SK-N-SH (cell line): ENCODE data around the gene EEA1. TPM values are rescaled to one million over a fixed set of nuclear protein-coding genes. Genes with fewer than 3 reads are reported as not detected.
A peak's percentile ranks its signal among the peaks of the same experiment; 100 is the strongest.

ENCODE experiments used
- EZH2phosphoT487 ChIP-seq: fragments of 200-600 bp; sonication (generic); IDR thresholded peaks from 2 replicates; pipeline ENCODE4 v1.6.1; 2017; ENCODE audit warnings: low read depth, mixed run types, mild to moderate bottlenecking, antibody characterized with exemption, moderate library complexity, borderline replicate concordance
- FOXM1 ChIP-seq: IDR thresholded peaks from 2 replicates; pipeline ENCODE4 v1.4.0; 2012; ENCODE audit warnings: low read depth, mild to moderate bottlenecking
- GATA2 ChIP-seq: sonication (generic); formaldehyde crosslinking; IDR thresholded peaks from 2 replicates; pipeline ENCODE4 v1.5.0; 2020; ENCODE audit warnings: mild to moderate bottlenecking, missing genetic modification reagents
- JUND ChIP-seq: IDR thresholded peaks from 2 replicates; pipeline ENCODE4 v1.4.0; 2012
- POLR2AphosphoS5 ChIP-seq: IDR thresholded peaks from 2 replicates; pipeline ENCODE4 v1.6.1; 2012; ENCODE audit warnings: low read depth, low read length
- RCOR1 ChIP-seq: fragments of 150-350 bp; IDR thresholded peaks from 2 replicates; pipeline ENCODE4 v1.6.1; 2017; ENCODE audit warnings: antibody characterized with exemption, low read length
- RFX5 ChIP-seq: IDR thresholded peaks from 2 replicates; pipeline ENCODE4 v1.6.1; 2012; ENCODE audit warnings: mild to moderate bottlenecking, improper control_type of control experiment, low read length
- YY1 ChIP-seq: IDR thresholded peaks from 2 replicates; pipeline ENCODE4 v1.4.0; 2012; ENCODE audit warnings: low read depth, mild to moderate bottlenecking
- polyA plus RNA-seq, 3 experiments: library from polyadenylated mRNA; depleted of rRNA; stranded (reverse); fragments of >200 nt; gene quantifications; 2 replicates each; pipeline ENCODE4 v1.2.3, GENCODE V29; 2012
- TF ChIP-seq, protein P1 (sequence below): fragments of 150-350 bp; IDR thresholded peaks from 2 replicates; pipeline ENCODE4 v1.6.1; 2016; ENCODE audit warnings: mild to moderate bottlenecking, low read depth, low read length
- TF ChIP-seq, protein P2 (sequence below): IDR thresholded peaks from 2 replicates; pipeline ENCODE4; 2012
- TF ChIP-seq, protein P3 (sequence below): fragments of 200-600 bp; sonication (generic); IDR thresholded peaks from 2 replicates; pipeline ENCODE4 v1.6.1; 2017; ENCODE audit warnings: antibody characterized with exemption, mild to moderate bottlenecking, moderate library complexity
- TF ChIP-seq, protein P4 (sequence below): IDR thresholded peaks from 2 replicates; pipeline ENCODE4 v1.6.1; 2012; ENCODE audit warnings: mild to moderate bottlenecking, low read depth, low read length, moderate library complexity
- TF ChIP-seq, protein P5 (sequence below): IDR thresholded peaks from 2 replicates; pipeline ENCODE4 v1.4.0; 2012; ENCODE audit warnings: low read depth, borderline replicate concordance
- TF ChIP-seq, protein P6 (sequence below): IDR thresholded peaks from 2 replicates; pipeline ENCODE4 v1.4.0; 2012; ENCODE audit warnings: low read depth

EEA1 gene
- polyA plus RNA-seq, 1 of the 3 experiments (the other 2 are of a cell fraction), result 1.5 TPM

DNA sequence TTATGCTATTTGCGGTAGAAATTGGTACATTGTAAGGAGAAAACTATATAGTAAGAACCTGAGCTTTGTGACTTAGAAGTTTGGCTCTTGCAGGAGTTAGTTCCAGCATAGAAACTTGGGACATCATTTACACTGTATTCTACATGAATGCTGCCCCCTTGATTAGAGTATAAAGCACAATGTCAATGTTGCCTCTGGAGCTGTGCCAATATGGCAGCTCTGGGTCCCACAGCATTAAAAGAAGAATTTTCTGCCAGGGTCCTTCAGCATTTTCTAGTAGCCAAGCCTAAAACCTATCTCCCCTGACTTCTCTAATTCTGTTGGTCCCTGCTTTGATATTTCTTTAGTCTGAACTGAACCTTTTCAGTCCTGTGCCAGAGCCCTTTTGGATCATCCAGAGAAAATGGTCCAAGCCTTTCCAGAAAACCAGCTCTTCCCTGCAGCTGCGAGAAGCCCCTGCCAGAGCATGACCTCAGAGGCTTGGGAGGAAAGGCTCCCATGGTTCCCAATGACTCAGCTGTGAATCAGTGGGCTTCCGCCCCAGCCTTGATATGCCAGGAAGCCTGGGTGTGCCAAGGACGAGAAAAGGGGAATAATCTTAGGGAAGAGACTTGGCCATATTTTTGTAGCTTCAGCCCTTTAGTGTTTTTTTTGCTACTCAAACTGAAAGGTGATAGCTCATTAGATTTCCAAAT, 183.1 kb downstream of the EEA1 start (continued):
- TF ChIP-seq, protein P1, sequence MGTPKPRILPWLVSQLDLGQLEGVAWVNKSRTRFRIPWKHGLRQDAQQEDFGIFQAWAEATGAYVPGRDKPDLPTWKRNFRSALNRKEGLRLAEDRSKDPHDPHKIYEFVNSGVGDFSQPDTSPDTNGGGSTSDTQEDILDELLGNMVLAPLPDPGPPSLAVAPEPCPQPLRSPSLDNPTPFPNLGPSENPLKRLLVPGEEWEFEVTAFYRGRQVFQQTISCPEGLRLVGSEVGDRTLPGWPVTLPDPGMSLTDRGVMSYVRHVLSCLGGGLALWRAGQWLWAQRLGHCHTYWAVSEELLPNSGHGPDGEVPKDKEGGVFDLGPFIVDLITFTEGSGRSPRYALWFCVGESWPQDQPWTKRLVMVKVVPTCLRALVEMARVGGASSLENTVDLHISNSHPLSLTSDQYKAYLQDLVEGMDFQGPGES, result no peak
- no peak for TF ChIP-seq EZH2phosphoT487
- TF ChIP-seq JUND, result peak; percentile 87
- no peak for TF ChIP-seq FOXM1
- TF ChIP-seq, protein P2, sequence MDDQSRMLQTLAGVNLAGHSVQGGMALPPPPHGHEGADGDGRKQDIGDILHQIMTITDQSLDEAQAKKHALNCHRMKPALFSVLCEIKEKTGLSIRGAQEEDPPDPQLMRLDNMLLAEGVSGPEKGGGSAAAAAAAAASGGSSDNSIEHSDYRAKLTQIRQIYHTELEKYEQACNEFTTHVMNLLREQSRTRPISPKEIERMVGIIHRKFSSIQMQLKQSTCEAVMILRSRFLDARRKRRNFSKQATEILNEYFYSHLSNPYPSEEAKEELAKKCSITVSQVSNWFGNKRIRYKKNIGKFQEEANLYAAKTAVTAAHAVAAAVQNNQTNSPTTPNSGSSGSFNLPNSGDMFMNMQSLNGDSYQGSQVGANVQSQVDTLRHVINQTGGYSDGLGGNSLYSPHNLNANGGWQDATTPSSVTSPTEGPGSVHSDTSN, result peak; percentile 60
- peak; percentile 30; the same call in 1 of the 2 replicates for TF ChIP-seq YY1
- TF ChIP-seq, protein P3, sequence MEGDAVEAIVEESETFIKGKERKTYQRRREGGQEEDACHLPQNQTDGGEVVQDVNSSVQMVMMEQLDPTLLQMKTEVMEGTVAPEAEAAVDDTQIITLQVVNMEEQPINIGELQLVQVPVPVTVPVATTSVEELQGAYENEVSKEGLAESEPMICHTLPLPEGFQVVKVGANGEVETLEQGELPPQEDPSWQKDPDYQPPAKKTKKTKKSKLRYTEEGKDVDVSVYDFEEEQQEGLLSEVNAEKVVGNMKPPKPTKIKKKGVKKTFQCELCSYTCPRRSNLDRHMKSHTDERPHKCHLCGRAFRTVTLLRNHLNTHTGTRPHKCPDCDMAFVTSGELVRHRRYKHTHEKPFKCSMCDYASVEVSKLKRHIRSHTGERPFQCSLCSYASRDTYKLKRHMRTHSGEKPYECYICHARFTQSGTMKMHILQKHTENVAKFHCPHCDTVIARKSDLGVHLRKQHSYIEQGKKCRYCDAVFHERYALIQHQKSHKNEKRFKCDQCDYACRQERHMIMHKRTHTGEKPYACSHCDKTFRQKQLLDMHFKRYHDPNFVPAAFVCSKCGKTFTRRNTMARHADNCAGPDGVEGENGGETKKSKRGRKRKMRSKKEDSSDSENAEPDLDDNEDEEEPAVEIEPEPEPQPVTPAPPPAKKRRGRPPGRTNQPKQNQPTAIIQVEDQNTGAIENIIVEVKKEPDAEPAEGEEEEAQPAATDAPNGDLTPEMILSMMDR, result no peak; the same call in 1 of the 2 replicates
- TF ChIP-seq RFX5, result no peak
- TF ChIP-seq, protein P4, sequence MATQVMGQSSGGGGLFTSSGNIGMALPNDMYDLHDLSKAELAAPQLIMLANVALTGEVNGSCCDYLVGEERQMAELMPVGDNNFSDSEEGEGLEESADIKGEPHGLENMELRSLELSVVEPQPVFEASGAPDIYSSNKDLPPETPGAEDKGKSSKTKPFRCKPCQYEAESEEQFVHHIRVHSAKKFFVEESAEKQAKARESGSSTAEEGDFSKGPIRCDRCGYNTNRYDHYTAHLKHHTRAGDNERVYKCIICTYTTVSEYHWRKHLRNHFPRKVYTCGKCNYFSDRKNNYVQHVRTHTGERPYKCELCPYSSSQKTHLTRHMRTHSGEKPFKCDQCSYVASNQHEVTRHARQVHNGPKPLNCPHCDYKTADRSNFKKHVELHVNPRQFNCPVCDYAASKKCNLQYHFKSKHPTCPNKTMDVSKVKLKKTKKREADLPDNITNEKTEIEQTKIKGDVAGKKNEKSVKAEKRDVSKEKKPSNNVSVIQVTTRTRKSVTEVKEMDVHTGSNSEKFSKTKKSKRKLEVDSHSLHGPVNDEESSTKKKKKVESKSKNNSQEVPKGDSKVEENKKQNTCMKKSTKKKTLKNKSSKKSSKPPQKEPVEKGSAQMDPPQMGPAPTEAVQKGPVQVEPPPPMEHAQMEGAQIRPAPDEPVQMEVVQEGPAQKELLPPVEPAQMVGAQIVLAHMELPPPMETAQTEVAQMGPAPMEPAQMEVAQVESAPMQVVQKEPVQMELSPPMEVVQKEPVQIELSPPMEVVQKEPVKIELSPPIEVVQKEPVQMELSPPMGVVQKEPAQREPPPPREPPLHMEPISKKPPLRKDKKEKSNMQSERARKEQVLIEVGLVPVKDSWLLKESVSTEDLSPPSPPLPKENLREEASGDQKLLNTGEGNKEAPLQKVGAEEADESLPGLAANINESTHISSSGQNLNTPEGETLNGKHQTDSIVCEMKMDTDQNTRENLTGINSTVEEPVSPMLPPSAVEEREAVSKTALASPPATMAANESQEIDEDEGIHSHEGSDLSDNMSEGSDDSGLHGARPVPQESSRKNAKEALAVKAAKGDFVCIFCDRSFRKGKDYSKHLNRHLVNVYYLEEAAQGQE, result peak; percentile 62; the same call in 1 of the 2 replicates
- TF ChIP-seq POLR2AphosphoS5, result peak; percentile 67; the same call in 1 of the 2 replicates
- TF ChIP-seq RCOR1, result no peak
- TF ChIP-seq, protein P5, sequence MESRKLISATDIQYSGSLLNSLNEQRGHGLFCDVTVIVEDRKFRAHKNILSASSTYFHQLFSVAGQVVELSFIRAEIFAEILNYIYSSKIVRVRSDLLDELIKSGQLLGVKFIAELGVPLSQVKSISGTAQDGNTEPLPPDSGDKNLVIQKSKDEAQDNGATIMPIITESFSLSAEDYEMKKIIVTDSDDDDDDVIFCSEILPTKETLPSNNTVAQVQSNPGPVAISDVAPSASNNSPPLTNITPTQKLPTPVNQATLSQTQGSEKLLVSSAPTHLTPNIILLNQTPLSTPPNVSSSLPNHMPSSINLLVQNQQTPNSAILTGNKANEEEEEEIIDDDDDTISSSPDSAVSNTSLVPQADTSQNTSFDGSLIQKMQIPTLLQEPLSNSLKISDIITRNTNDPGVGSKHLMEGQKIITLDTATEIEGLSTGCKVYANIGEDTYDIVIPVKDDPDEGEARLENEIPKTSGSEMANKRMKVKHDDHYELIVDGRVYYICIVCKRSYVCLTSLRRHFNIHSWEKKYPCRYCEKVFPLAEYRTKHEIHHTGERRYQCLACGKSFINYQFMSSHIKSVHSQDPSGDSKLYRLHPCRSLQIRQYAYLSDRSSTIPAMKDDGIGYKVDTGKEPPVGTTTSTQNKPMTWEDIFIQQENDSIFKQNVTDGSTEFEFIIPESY, result no peak
- TF ChIP-seq, protein P6, sequence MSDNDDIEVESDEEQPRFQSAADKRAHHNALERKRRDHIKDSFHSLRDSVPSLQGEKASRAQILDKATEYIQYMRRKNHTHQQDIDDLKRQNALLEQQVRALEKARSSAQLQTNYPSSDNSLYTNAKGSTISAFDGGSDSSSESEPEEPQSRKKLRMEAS, result 0 out of 2 replicates have a peak, but pooled peaks have one; percentile 33
- no peak for TF ChIP-seq GATA2 (CRISPR knock-in tag)
